HL-60/S4 treated with retinoic acid at 250 ng/mL for 4 days and 3 days (cell line): ENCODE results near the gene ZNF93.
"Not testable (repeated sequence)": the region's sequence is repeated elsewhere in the genome, so short reads cannot be mapped to it uniquely, and the experiment has no call there.

Experiments used
- in situ Hi-C: fragments of 300-500 bp; cut with MboI; formaldehyde crosslinking; loops from 2 replicates; pipeline ENCODE4 v1.7.0; 2022; ENCODE audit warnings: low sequenced_read_pairs

The ZNF93 gene

GRCh38 chr19:19937403-19937802 is 36.7 kb downstream of the ZNF93 start:
- in situ Hi-C loops = no loop called here

- in situ Hi-C loops = no loop called here
Measured at GRCh38 chr19:19938449-19938848, 37.7 kb downstream of the ZNF93 start.

GRCh38 chr19:19943848-19944582 is 43.3 kb downstream of the ZNF93 start:
- in situ Hi-C loops = no loop called here

- in situ Hi-C loops = no loop called here
Measured at GRCh38 chr19:19944583-19944880, 43.8 kb downstream of the ZNF93 start.

GRCh38 chr19:19946226-19946625 is 45.5 kb downstream of the ZNF93 start:
- in situ Hi-C loops = no loop called here

GRCh38 chr19:19948800-19949199 is 48.1 kb downstream of the ZNF93 start:
- in situ Hi-C loops = no loop called here

- in situ Hi-C loops = no loop called here
Measured at GRCh38 chr19:19955208-19955607, 54.5 kb downstream of the ZNF93 start.

- in situ Hi-C loops = no loop called here
Measured at GRCh38 chr19:19956434-19957075, 55.8 kb downstream of the ZNF93 start.

GRCh38 chr19:19957766-19958165 is 57.0 kb downstream of the ZNF93 start:
- in situ Hi-C loops = not testable (repeated sequence)

GRCh38 chr19:19959151-19959799 is 58.5 kb downstream of the ZNF93 start:
- in situ Hi-C loops = not testable (repeated sequence)

GRCh38 chr19:19964416-19964815 is 63.7 kb downstream of the ZNF93 start:
- in situ Hi-C loops = no loop called here

- in situ Hi-C loops = not testable (repeated sequence)
Measured at GRCh38 chr19:19966126-19966525, 65.4 kb downstream of the ZNF93 start.

- in situ Hi-C loops = no loop called here
Measured at GRCh38 chr19:19966862-19967261, 66.1 kb downstream of the ZNF93 start.
